ENCODE data around the gene INPP4B. TPM values are rescaled to one million over a fixed set of nuclear protein-coding genes. Genes with fewer than 3 reads are reported as not detected.

The INPP4B gene
- total RNA-seq, 1 donor from 2014 or later = 3.4 TPM

- Mint-ChIP-seq H3K27ac (no peak overlapping the region), H3K4me3 (ENCODE audit: low read depth) (no peak overlapping the region), H3K4me1 (ENCODE audit: low read depth) (peaks cover 4% of the 10 kb centered on the region), H3K9me3 (ENCODE audit: low read depth) (no peaks in the 10 kb centered on the region), H3K27me3 (no peaks in the 10 kb centered on the region), H3K36me3 (ENCODE audit: insufficient read depth) (no peaks in the 10 kb centered on the region)
- TF ChIP-seq CTCF (IDR thresholded peaks at IDR 0.05; ENCODE audit: unreplicated experiment) = no peak
- DNase-seq (ENCODE audit: low spot score, unreplicated experiment) = no peak
These were observed 677.9 kb downstream of the INPP4B start for GRCh38 chr4:142168181-142168580.

GRCh38 chr4:142164767-142165500 is 681.2 kb downstream of the INPP4B start:
- Mint-ChIP-seq H3K27ac (no peak overlapping the region), H3K36me3 (ENCODE audit: insufficient read depth) (no peaks in the 10 kb centered on the region), H3K9me3 (ENCODE audit: low read depth) (no peaks in the 10 kb centered on the region), H3K4me1 (ENCODE audit: low read depth) (no peaks in the 10 kb centered on the region), H3K27me3 (no peaks in the 10 kb centered on the region), H3K4me3 (ENCODE audit: low read depth) (no peak overlapping the region)
- no peak for TF ChIP-seq CTCF (IDR thresholded peaks at IDR 0.05; ENCODE audit: unreplicated experiment)
- no peak for DNase-seq (ENCODE audit: low spot score, unreplicated experiment)

GRCh38 chr4:142161086-142161485 is 685.0 kb downstream of the INPP4B start:
- H3K4me3 Mint-ChIP-seq (ENCODE audit: low read depth) = no peak overlapping the region
- DNase-seq (ENCODE audit: low spot score, unreplicated experiment) = no peak
- no peaks in the 10 kb centered on the region for H3K9me3 Mint-ChIP-seq (ENCODE audit: low read depth)
- no peak for TF ChIP-seq CTCF (IDR thresholded peaks at IDR 0.05; ENCODE audit: unreplicated experiment)
- peaks cover 5% of the 10 kb centered on the region for H3K4me1 Mint-ChIP-seq (ENCODE audit: low read depth)
- H3K36me3 Mint-ChIP-seq (ENCODE audit: insufficient read depth) = no peaks in the 10 kb centered on the region
- no peaks in the 10 kb centered on the region for H3K27me3 Mint-ChIP-seq
- no peak overlapping the region for H3K27ac Mint-ChIP-seq

- Mint-ChIP-seq H3K36me3 (ENCODE audit: insufficient read depth) (no peaks in the 10 kb centered on the region), H3K9me3 (ENCODE audit: low read depth) (no peaks in the 10 kb centered on the region), H3K27ac (no peak overlapping the region), H3K4me1 (ENCODE audit: low read depth) (peaks cover 5% of the 10 kb centered on the region), H3K27me3 (no peaks in the 10 kb centered on the region), H3K4me3 (ENCODE audit: low read depth) (no peak overlapping the region)
- TF ChIP-seq CTCF (IDR thresholded peaks at IDR 0.05; ENCODE audit: unreplicated experiment) = no peak
- no peak for DNase-seq (ENCODE audit: low spot score, unreplicated experiment)
These were observed 685.6 kb downstream of the INPP4B start for GRCh38 chr4:142160509-142160908.

- no peak for TF ChIP-seq CTCF (IDR thresholded peaks at IDR 0.05; ENCODE audit: unreplicated experiment)
- no peak overlapping the region for H3K27ac Mint-ChIP-seq
- no peaks in the 10 kb centered on the region for H3K36me3 Mint-ChIP-seq (ENCODE audit: insufficient read depth)
- peaks cover 5% of the 10 kb centered on the region for H3K4me1 Mint-ChIP-seq (ENCODE audit: low read depth)
- H3K9me3 Mint-ChIP-seq (ENCODE audit: low read depth) = no peaks in the 10 kb centered on the region
- H3K27me3 Mint-ChIP-seq = no peaks in the 10 kb centered on the region
- H3K4me3 Mint-ChIP-seq (ENCODE audit: low read depth) = no peak overlapping the region
- no peak for DNase-seq (ENCODE audit: low spot score, unreplicated experiment)
These were observed 687.1 kb downstream of the INPP4B start for GRCh38 chr4:142158980-142159379.

All from progenitor cell of endocrine pancreas (in vitro differentiated cells).